Anterior cingulate cortex (tissue), 58 donors: Measurements from ENCODE around the gene ZNRF1.
A peak's percentile ranks its signal among the peaks of the same experiment; 100 is the strongest.

Experiments used
- DNase-seq, 58 donors: peaks; one replicate each; lab custom pipeline; 2025; lab: John Stamatoyannopoulos, UW

Gene ZNRF1

GRCh38 chr16:75072239-75072947, 73.6 kb downstream of the ZNRF1 start:
- no peak for DNase-seq

- DNase-seq: no peak
These were observed 74.9 kb downstream of the ZNRF1 start for GRCh38 chr16:75073545-75074303.

GRCh38 chr16:75074304-75074793, 75.5 kb downstream of the ZNRF1 start:
- no peak for DNase-seq

- DNase-seq: peak in 3 of 58 donors; percentile 11 to 54 (median 12)
These were observed 76.3 kb downstream of the ZNRF1 start for GRCh38 chr16:75074920-75075687.

- no peak for DNase-seq
These were observed 77.0 kb downstream of the ZNRF1 start for GRCh38 chr16:75075688-75076268.

GRCh38 chr16:75078886-75079285, 80.1 kb downstream of the ZNRF1 start:
- DNase-seq: no peak

- no peak for DNase-seq
These were observed 80.6 kb downstream of the ZNRF1 start for GRCh38 chr16:75079346-75079926.

GRCh38 chr16:75080205-75081029, 81.6 kb downstream of the ZNRF1 start:
- DNase-seq: no peak

- peak in 2 of 58 donors; percentile 2 to 20 for DNase-seq
These were observed 82.5 kb downstream of the ZNRF1 start for GRCh38 chr16:75081179-75081859.

- DNase-seq: no peak
These were observed 85.0 kb downstream of the ZNRF1 start for GRCh38 chr16:75083813-75084212.

- no peak for DNase-seq
These were observed 86.7 kb downstream of the ZNRF1 start for GRCh38 chr16:75085556-75085955.

GRCh38 chr16:75086281-75086680, 87.5 kb downstream of the ZNRF1 start:
- no peak for DNase-seq

GRCh38 chr16:75086688-75087374, 88.0 kb downstream of the ZNRF1 start:
- no peak for DNase-seq

- DNase-seq: no peak
These were observed 88.7 kb downstream of the ZNRF1 start for GRCh38 chr16:75087375-75087979.

- no peak for DNase-seq
These were observed 89.4 kb downstream of the ZNRF1 start for GRCh38 chr16:75088216-75088615.

GRCh38 chr16:75088934-75089333, 90.1 kb downstream of the ZNRF1 start:
- no peak for DNase-seq

- no peak for DNase-seq
These were observed 90.8 kb downstream of the ZNRF1 start for GRCh38 chr16:75089486-75090202.
